ENCODE measurements around the gene DKK3.

GRCh38 chr11:12043959-12044791, 35.7 kb upstream of the DKK3 start:
- TF ChIP-seq CTCF (IDR thresholded peaks at IDR 0.05; ENCODE audit: low read depth, low read length, missing input control): peak; percentile 93
- no peak for TF ChIP-seq YY1 (IDR thresholded peaks at IDR 0.05)
- no peak for TF ChIP-seq TAF1 (conservative IDR thresholded peaks at IDR 0.05)
- no peak for TF ChIP-seq ZBTB33 (IDR thresholded peaks at IDR 0.05)
